ENCODE data around the gene MMEL1.
"Not testable (repeated sequence)": the region's sequence is repeated elsewhere in the genome, so short reads cannot be mapped to it uniquely, and the experiment has no call there.

Gene MMEL1

GRCh38 chr1:2553871-2554620, 78.8 kb downstream of the MMEL1 start:
- Histone ChIP-seq H3K4me3 (ENCODE audit: low read depth, low read length) (no peak overlapping the region), H3K27ac (ENCODE audit: extremely low read depth, low read depth, low read length) (no peak overlapping the region), H3K4me1 (ENCODE audit: control insufficient read depth, insufficient read depth, low read length) (no peaks in the 10 kb centered on the region), H3K36me3 (ENCODE audit: control insufficient read depth in 2 of 2, insufficient read depth in 1 of 2, low read length in 2 of 2) (no peaks in the 10 kb centered on the region), H3K9me3 (ENCODE audit: control insufficient read depth, insufficient read depth, low read depth, low read length) (no peaks in the 10 kb centered on the region)
- ChIA-PET CTCF (interaction anchor here (0.7 kb wide), 2 partner anchors 65 to 241 kb away, joined by 3 read pairs; no protein-coding TSS in a partner anchor), POLR2A (no interaction called here)
- TF ChIP-seq GLIS1 (tag by site-specific recombination; IDR thresholded peaks at IDR 0.05) (peak; percentile 41), ZNF350 (tag by site-specific recombination; IDR thresholded peaks at IDR 0.05) (no peak)

DNA sequence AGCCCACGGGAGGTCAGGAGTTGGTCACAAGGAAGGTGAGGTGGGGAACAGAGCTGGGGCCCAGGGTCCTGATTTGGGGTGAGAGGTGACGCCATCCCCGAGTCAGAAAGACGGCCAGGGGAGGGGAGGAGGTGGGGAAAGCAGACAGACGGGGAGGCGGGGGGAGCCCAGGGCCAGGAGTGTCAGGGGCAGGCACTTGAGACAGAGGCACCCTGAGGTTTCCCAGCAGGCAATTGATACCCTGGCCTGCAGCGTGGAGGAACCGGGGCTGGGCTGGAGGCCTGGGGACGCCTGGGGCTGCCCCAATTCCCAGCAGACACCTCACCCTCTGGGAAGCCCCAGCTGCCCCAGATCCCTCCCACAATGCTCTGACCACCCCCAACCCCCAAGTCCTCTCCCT, 79.7 kb downstream of the MMEL1 start:
- H3K27ac ChIP-seq (ENCODE audit: extremely low read depth, low read depth, low read length); H3K4me3 ChIP-seq (ENCODE audit: low read depth, low read length); CTCF ChIA-PET; H3K9me3 ChIP-seq (ENCODE audit: control insufficient read depth, insufficient read depth, low read depth, low read length); H3K4me1 ChIP-seq (ENCODE audit: control insufficient read depth, insufficient read depth, low read length); POLR2A ChIA-PET; H3K36me3 ChIP-seq (ENCODE audit: control insufficient read depth in 2 of 2, insufficient read depth in 1 of 2, low read length in 2 of 2): not testable (repeated sequence)

DNA sequence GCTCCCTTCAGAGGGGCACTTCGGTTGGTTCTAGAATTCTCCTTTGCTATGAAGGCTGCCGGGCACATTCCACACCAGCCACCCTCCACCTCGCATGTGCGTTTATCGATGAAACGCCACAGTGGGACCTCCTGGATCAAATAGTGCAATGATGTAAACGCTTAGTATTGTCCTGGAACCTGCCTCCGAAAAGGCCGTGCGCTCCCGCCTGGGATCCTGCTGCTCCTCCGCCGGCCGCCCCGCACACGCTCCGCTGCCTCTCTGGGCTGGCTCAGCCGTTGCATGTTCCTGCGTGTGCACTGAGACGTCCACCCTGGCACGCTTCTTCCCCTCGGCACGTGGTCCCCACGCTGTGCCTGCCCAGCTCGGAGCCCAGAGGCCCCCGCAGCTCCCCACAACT, 80.6 kb downstream of the MMEL1 start:
- Histone ChIP-seq H3K4me1 (ENCODE audit: control insufficient read depth, insufficient read depth, low read length) (no peaks in the 10 kb centered on the region; the same call in 1 of the 2 replicates), H3K36me3 (ENCODE audit: control insufficient read depth in 2 of 2, insufficient read depth in 1 of 2, low read length in 2 of 2) (no peaks in the 10 kb centered on the region), H3K9me3 (ENCODE audit: control insufficient read depth, insufficient read depth, low read depth, low read length) (no peaks in the 10 kb centered on the region), H3K27ac (ENCODE audit: extremely low read depth, low read depth, low read length) (no peak overlapping the region), H3K4me3 (ENCODE audit: low read depth, low read length) (no peak overlapping the region)
- ChIA-PET CTCF (no interaction called here), POLR2A (no interaction called here)
- TF ChIP-seq ZNF311 (tag by site-specific recombination; IDR thresholded peaks at IDR 0.05; ENCODE audit: borderline replicate concordance) (no peak), GLI4 (tag by site-specific recombination; IDR thresholded peaks at IDR 0.05) (no peak), ZNF843 (tag by site-specific recombination; IDR thresholded peaks at IDR 0.05) (no peak)

DNA sequence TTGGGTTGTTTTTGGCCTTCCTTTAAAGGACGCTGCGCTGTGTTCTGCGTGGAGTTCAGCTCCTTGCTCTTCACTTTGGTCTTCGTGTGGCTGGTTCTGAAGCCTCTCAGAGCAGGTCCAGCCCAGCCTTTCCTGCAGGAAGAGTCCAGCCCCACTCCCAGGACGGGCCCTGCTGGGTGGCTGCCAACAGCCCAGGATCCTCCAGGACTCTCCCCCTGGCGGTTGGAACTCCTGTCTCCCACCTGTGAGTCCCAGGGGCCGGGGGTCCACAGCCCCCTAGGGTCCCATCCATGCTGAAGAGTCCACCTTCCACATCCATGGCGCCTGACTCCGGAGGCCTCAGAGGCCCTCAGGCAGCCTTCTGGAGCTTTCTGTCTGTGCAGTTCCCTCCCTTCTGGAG, 81.3 kb downstream of the MMEL1 start:
- H3K9me3 ChIP-seq (ENCODE audit: control insufficient read depth, insufficient read depth, low read depth, low read length); H3K36me3 ChIP-seq (ENCODE audit: control insufficient read depth in 2 of 2, insufficient read depth in 1 of 2, low read length in 2 of 2); H3K27ac ChIP-seq (ENCODE audit: extremely low read depth, low read depth, low read length); CTCF ChIA-PET; POLR2A ChIA-PET; H3K4me3 ChIP-seq (ENCODE audit: low read depth, low read length); H3K4me1 ChIP-seq (ENCODE audit: control insufficient read depth, insufficient read depth, low read length): not testable (repeated sequence)

DNA sequence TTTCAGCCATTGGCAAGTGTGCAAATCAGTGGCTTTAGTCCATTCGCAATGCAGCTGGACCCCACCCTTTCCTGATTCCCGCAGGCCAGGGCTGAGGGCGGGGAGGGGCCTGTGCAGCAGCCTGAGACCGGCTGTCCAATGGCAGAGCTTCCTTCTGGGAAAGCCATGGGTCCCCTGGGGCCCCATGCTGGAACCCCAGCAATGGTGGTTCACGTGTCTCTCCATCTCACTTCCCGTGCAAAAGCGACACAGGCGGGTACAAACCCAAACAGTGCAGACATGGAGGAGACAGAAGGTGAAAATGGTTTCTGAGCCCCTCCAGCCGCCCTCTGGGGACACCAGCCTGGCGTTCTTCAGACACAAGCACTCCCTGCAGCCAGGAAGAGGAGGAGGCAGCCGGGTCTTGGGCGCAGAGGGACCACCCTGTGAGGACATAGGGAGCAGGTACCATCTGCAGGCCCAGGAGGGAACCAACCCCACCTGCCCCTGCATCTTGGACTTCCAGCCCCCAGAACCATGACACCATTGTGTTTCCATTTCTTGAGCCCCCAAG, 82.4 kb downstream of the MMEL1 start:
- H3K27ac ChIP-seq (ENCODE audit: extremely low read depth, low read depth, low read length); H3K4me3 ChIP-seq (ENCODE audit: low read depth, low read length); H3K4me1 ChIP-seq (ENCODE audit: control insufficient read depth, insufficient read depth, low read length); H3K36me3 ChIP-seq (ENCODE audit: control insufficient read depth in 2 of 2, insufficient read depth in 1 of 2, low read length in 2 of 2); H3K9me3 ChIP-seq (ENCODE audit: control insufficient read depth, insufficient read depth, low read depth, low read length): not testable (repeated sequence)
- POLR2A ChIA-PET: interaction anchor here (1.1 kb wide), 1 partner anchor 24 kb away, joined by 3 read pairs; the partner anchor contains the start of gene PANK4
- CTCF ChIA-PET: interaction anchor here (0.8 kb wide), 1 partner anchor 11 kb away, joined by 4 read pairs; no protein-coding TSS in a partner anchor

DNA sequence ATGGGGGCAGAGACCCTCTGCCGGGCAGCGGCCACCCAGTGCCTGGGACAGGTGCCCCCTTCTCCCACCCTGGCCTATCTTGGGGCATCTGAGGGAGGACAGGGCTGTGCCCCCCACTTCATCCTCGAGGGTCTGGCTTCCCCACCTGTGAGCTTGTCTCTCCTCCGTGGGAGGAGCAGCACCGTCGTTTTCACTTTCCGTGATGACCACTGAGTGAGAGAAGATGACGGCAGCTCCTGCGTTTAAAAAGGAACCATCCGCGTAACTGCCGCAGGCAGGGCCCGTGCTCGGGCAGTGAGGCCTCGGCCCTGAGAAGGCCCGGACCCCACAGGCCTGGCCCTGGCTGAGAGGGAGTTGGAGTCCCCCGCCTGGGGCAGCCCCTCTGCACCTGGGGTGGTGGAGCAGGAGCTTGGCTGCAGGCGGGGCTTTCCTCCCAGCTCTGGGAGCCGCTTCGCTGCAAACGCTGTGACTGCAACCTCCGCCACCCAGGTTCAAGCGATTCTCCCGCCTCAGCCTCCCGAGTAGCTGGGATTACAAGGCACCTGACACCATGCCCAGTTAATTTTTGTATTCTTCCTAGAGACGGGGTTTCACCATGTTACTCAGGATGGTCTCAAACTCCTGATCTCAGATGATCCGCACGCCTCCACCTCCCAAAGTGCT, 83.3 kb downstream of the MMEL1 start:
- H3K4me3 ChIP-seq (ENCODE audit: low read depth, low read length); H3K27ac ChIP-seq (ENCODE audit: extremely low read depth, low read depth, low read length); H3K4me1 ChIP-seq (ENCODE audit: control insufficient read depth, insufficient read depth, low read length); H3K9me3 ChIP-seq (ENCODE audit: control insufficient read depth, insufficient read depth, low read depth, low read length); H3K36me3 ChIP-seq (ENCODE audit: control insufficient read depth in 2 of 2, insufficient read depth in 1 of 2, low read length in 2 of 2): not testable (repeated sequence)
- ChIA-PET POLR2A (interaction anchor here (1.1 kb wide), 1 partner anchor 23 kb away, joined by 3 read pairs; the partner anchor contains the start of gene PANK4), CTCF (interaction anchor here (0.8 to 1.0 kb wide), 3 partner anchors 12 to 873 kb away, joined by 3 to 4 read pairs (median 3); no protein-coding TSS in a partner anchor)
